Measurements from ENCODE around the gene DLG5.

Gene DLG5

GRCh38 chr10:77965294-77965693, 38.7 kb upstream of the DLG5 start:
- no peaks in the 10 kb centered on the region for H3K27me3 ChIP-seq (replicated peaks; ENCODE audit: control insufficient read depth, insufficient read depth, low read length)
- no peaks in the 10 kb centered on the region for H3K4me1 ChIP-seq (ENCODE audit: control insufficient read depth, insufficient read depth, low read length)
- peaks cover 8% of the 10 kb centered on the region for H3K9me3 ChIP-seq (ENCODE audit: control insufficient read depth, low read length)
- no peak overlapping the region for H3K9ac ChIP-seq (ENCODE audit: low read length)
- H3K4me3 ChIP-seq (ENCODE audit: low read length) = no peak overlapping the region
- DNase-seq (ENCODE audit: low read depth) = peak; percentile 84
- no peaks in the 10 kb centered on the region for H3K36me3 ChIP-seq (ENCODE audit: control insufficient read depth, insufficient read depth, low read length, severe bottlenecking)

GRCh38 chr10:77964811-77965210, 38.3 kb upstream of the DLG5 start:
- Histone ChIP-seq H3K27me3 (replicated peaks; ENCODE audit: control insufficient read depth, insufficient read depth, low read length) (no peaks in the 10 kb centered on the region), H3K4me1 (ENCODE audit: control insufficient read depth, insufficient read depth, low read length) (no peaks in the 10 kb centered on the region), H3K9me3 (ENCODE audit: control insufficient read depth, low read length) (peaks cover 8% of the 10 kb centered on the region), H3K4me3 (ENCODE audit: low read length) (no peak overlapping the region), H3K9ac (ENCODE audit: low read length) (no peak overlapping the region), H3K36me3 (ENCODE audit: control insufficient read depth, insufficient read depth, low read length, severe bottlenecking) (no peaks in the 10 kb centered on the region)
- peak; percentile 34 for DNase-seq (ENCODE audit: low read depth)

GRCh38 chr10:77963901-77964300, 37.3 kb upstream of the DLG5 start:
- no peak for DNase-seq (ENCODE audit: low read depth)

DNA sequence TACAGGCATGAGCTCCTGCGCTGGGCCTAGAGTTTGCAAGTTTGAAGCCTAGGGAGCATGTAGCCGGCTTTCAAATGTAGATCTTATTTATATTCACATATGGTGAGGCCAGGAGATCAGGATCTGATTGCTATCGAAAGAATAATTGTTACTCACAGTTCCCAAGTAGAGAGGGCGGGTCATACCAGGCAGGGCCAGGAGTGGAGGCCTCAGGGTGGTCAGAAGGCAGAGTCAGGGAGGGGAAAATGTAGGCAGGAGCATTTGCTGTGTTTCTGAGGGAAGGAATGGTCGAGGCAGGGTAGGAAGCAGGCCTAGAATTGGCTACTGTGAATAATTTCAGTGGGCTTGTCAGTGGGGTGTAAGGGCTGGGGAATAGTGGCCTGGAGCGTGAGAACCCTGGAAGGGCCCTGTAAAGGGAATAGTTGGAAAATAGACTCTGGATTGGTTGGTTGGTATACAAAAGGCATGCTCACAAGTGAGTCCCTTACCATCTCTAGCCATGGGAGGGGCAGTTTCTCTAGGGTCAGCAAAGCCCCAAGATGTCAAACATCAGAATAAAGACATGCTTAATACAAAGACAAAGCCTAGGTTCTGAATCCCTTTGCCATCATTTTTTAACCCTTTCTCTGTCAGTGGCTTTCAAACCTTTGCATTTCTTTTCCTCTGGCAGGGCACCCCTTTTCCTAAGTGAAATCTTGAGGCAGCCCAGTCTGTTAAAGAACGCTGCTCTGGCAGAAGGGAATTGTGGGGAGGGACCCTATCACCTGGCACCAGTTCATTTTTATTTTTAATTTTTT, 36.0 kb upstream of the DLG5 start:
- Histone ChIP-seq H3K9ac (ENCODE audit: low read length) (no peak overlapping the region), H3K4me1 (ENCODE audit: control insufficient read depth, insufficient read depth, low read length) (no peaks in the 10 kb centered on the region), H3K9me3 (ENCODE audit: control insufficient read depth, low read length) (peaks cover 8% of the 10 kb centered on the region), H3K27me3 (replicated peaks; ENCODE audit: control insufficient read depth, insufficient read depth, low read length) (no peaks in the 10 kb centered on the region), H3K4me3 (ENCODE audit: low read length) (no peak overlapping the region), H3K36me3 (ENCODE audit: control insufficient read depth, insufficient read depth, low read length, severe bottlenecking) (no peaks in the 10 kb centered on the region)
- DNase-seq (ENCODE audit: low read depth) = no peak

More at GRCh38 chr10:77963901-77964300, 37.3 kb upstream of the DLG5 start:
- no peaks in the 10 kb centered on the region for H3K4me1 ChIP-seq (ENCODE audit: control insufficient read depth, insufficient read depth, low read length)
- H3K4me3 ChIP-seq (ENCODE audit: low read length) = no peak overlapping the region
- no peak overlapping the region for H3K9ac ChIP-seq (ENCODE audit: low read length)
- no peaks in the 10 kb centered on the region for H3K27me3 ChIP-seq (replicated peaks; ENCODE audit: control insufficient read depth, insufficient read depth, low read length)
- H3K9me3 ChIP-seq (ENCODE audit: control insufficient read depth, low read length) = peaks cover 8% of the 10 kb centered on the region
- H3K36me3 ChIP-seq (ENCODE audit: control insufficient read depth, insufficient read depth, low read length, severe bottlenecking) = no peaks in the 10 kb centered on the region

GRCh38 chr10:77961668-77962067, 35.1 kb upstream of the DLG5 start:
- Histone ChIP-seq H3K4me1 (ENCODE audit: control insufficient read depth, insufficient read depth, low read length) (no peaks in the 10 kb centered on the region), H3K36me3 (ENCODE audit: control insufficient read depth, insufficient read depth, low read length, severe bottlenecking) (no peaks in the 10 kb centered on the region), H3K27me3 (replicated peaks; ENCODE audit: control insufficient read depth, insufficient read depth, low read length) (no peaks in the 10 kb centered on the region), H3K9me3 (ENCODE audit: control insufficient read depth, low read length) (peaks cover 8% of the 10 kb centered on the region), H3K4me3 (ENCODE audit: low read length) (no peak overlapping the region), H3K9ac (ENCODE audit: low read length) (no peak overlapping the region)
- DNase-seq (ENCODE audit: low read depth) = no peak

GRCh38 chr10:77960829-77961329, 34.3 kb upstream of the DLG5 start:
- H3K4me1 ChIP-seq (ENCODE audit: control insufficient read depth, insufficient read depth, low read length) = no peaks in the 10 kb centered on the region
- peaks cover 8% of the 10 kb centered on the region for H3K9me3 ChIP-seq (ENCODE audit: control insufficient read depth, low read length)
- DNase-seq (ENCODE audit: low read depth) = no peak
- no peak overlapping the region for H3K4me3 ChIP-seq (ENCODE audit: low read length)
- H3K36me3 ChIP-seq (ENCODE audit: control insufficient read depth, insufficient read depth, low read length, severe bottlenecking) = no peaks in the 10 kb centered on the region
- no peak overlapping the region for H3K9ac ChIP-seq (ENCODE audit: low read length)
- no peaks in the 10 kb centered on the region for H3K27me3 ChIP-seq (replicated peaks; ENCODE audit: control insufficient read depth, insufficient read depth, low read length)

DNA sequence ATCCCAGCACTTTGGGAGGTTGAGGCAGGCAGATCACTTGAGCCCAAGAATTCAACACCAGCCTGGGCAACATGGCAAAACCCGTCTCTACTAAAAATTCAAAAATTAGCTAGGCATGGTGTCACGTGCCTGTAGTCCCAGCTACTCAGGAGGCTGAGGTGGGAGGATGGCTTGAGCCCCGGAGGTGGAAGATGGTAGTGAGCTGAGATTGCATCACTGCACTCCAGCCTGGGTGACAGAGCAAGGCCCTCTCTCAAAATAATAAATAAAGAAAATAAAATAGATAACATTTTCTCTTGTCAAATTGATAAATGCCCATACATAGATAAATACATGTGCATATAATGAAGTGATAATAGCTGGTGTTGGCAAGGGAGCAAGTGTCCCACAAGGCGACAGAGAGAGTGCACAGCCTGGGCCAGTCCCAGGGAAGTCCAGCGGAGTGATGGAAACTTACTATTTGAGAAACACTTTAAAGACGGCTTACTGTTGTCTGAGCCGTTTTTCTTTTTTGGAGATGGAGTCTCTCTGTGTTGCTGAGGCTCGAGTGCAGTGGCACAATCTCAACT, 33.4 kb upstream of the DLG5 start:
- DNase-seq (ENCODE audit: low read depth) = no peak
- Histone ChIP-seq H3K4me1 (ENCODE audit: control insufficient read depth, insufficient read depth, low read length) (no peaks in the 10 kb centered on the region), H3K9ac (ENCODE audit: low read length) (no peak overlapping the region), H3K36me3 (ENCODE audit: control insufficient read depth, insufficient read depth, low read length, severe bottlenecking) (no peaks in the 10 kb centered on the region), H3K9me3 (ENCODE audit: control insufficient read depth, low read length) (peaks cover 8% of the 10 kb centered on the region), H3K4me3 (ENCODE audit: low read length) (no peak overlapping the region), H3K27me3 (replicated peaks; ENCODE audit: control insufficient read depth, insufficient read depth, low read length) (no peaks in the 10 kb centered on the region)

- H3K36me3 ChIP-seq (ENCODE audit: control insufficient read depth, insufficient read depth, low read length, severe bottlenecking) = no peaks in the 10 kb centered on the region
- no peak for DNase-seq (ENCODE audit: low read depth)
Measured at GRCh38 chr10:77959384-77959783, 32.8 kb upstream of the DLG5 start.

GRCh38 chr10:77955136-77955535, 28.6 kb upstream of the DLG5 start:
- H3K27me3 ChIP-seq (replicated peaks; ENCODE audit: control insufficient read depth, insufficient read depth, low read length) = peaks cover 4% of the 10 kb centered on the region
- no peak for DNase-seq (ENCODE audit: low read depth)
- H3K36me3 ChIP-seq (ENCODE audit: control insufficient read depth, insufficient read depth, low read length, severe bottlenecking) = no peaks in the 10 kb centered on the region
- no peak overlapping the region for H3K4me3 ChIP-seq (ENCODE audit: low read length)
- H3K9me3 ChIP-seq (ENCODE audit: control insufficient read depth, low read length) = peaks cover 12% of the 10 kb centered on the region
- no peak overlapping the region for H3K9ac ChIP-seq (ENCODE audit: low read length)
- H3K4me1 ChIP-seq (ENCODE audit: control insufficient read depth, insufficient read depth, low read length) = no peaks in the 10 kb centered on the region

More at GRCh38 chr10:77959384-77959783, 32.8 kb upstream of the DLG5 start:
- H3K9me3 ChIP-seq (ENCODE audit: control insufficient read depth, low read length) = peaks cover 8% of the 10 kb centered on the region
- H3K4me1 ChIP-seq (ENCODE audit: control insufficient read depth, insufficient read depth, low read length) = no peaks in the 10 kb centered on the region
- H3K9ac ChIP-seq (ENCODE audit: low read length) = no peak overlapping the region
- H3K27me3 ChIP-seq (replicated peaks; ENCODE audit: control insufficient read depth, insufficient read depth, low read length) = no peaks in the 10 kb centered on the region
- H3K4me3 ChIP-seq (ENCODE audit: low read length) = no peak overlapping the region

DNA sequence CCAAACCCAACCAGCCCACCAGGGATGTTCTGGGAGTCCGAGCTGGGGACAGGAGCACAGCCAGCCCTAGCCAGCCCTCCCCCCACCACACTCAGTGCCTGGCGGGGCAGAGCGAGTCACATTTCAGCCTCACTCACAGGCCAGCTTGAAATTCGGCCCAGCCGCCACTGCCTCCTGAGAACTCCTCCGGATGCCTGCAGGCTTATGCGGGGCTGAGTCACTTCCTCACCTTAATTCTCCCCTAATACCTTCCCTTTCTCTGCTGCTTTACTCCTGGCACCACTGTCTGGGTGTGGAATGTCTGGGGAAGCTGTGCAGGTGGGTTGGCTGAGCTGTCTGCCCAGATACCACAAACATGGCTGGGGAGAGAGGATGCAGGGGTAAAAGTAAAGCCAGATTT, 22.6 kb upstream of the DLG5 start:
- DNase-seq (ENCODE audit: low read depth) = peak; percentile 55
- no peak overlapping the region for H3K4me3 ChIP-seq (ENCODE audit: low read length)
- H3K9me3 ChIP-seq (ENCODE audit: control insufficient read depth, low read length) = peaks cover 12% of the 10 kb centered on the region
- H3K9ac ChIP-seq (ENCODE audit: low read length) = no peak overlapping the region
- H3K36me3 ChIP-seq (ENCODE audit: control insufficient read depth, insufficient read depth, low read length, severe bottlenecking) = no peaks in the 10 kb centered on the region
- no peaks in the 10 kb centered on the region for H3K4me1 ChIP-seq (ENCODE audit: control insufficient read depth, insufficient read depth, low read length)
- peaks cover 4% of the 10 kb centered on the region for H3K27me3 ChIP-seq (replicated peaks; ENCODE audit: control insufficient read depth, insufficient read depth, low read length)

DNA sequence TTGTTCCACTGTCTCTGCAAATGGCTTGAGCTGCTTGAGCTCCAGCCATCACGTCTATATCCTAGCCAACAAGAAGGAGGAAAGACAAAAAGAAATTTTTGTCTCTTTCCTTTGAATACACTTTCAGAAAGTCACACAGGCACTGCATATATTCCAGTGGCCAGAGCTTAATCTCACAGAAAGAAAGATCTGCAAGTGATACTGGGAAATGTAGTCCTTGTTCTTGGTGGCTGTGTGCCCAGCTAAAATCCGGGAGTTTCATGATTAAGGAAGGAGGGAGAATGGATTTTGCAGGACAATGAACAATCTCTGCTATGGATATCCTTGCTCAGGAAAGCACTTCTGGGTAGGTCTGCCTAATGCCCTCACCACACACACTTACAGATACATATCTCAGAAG, 19.5 kb upstream of the DLG5 start:
- DNase-seq (ENCODE audit: low read depth) = no peak
- Histone ChIP-seq H3K27me3 (replicated peaks; ENCODE audit: control insufficient read depth, insufficient read depth, low read length) (no peaks in the 10 kb centered on the region), H3K4me3 (ENCODE audit: low read length) (no peak overlapping the region), H3K36me3 (ENCODE audit: control insufficient read depth, insufficient read depth, low read length, severe bottlenecking) (no peaks in the 10 kb centered on the region), H3K9ac (ENCODE audit: low read length) (no peak overlapping the region), H3K9me3 (ENCODE audit: control insufficient read depth, low read length) (peaks cover 2% of the 10 kb centered on the region), H3K4me1 (ENCODE audit: control insufficient read depth, insufficient read depth, low read length) (peaks cover 12% of the 10 kb centered on the region)

All from adipocyte (in vitro differentiated cells).